Measurements from ENCODE around the gene USP49.
"Not testable (repeated sequence)": the region's sequence is repeated elsewhere in the genome, so short reads cannot be mapped to it uniquely, and the experiment has no call there.

Gene USP49

GRCh38 chr6:41895300-41896233, at the start of gene USP49:
Gene USP49 (minus strand): TSS chr6:41895375. CDS start chr6:41806983, 88,392 bp downstream.
- DNase-seq: peak; percentile 83 to 94 (median 90)

DNA sequence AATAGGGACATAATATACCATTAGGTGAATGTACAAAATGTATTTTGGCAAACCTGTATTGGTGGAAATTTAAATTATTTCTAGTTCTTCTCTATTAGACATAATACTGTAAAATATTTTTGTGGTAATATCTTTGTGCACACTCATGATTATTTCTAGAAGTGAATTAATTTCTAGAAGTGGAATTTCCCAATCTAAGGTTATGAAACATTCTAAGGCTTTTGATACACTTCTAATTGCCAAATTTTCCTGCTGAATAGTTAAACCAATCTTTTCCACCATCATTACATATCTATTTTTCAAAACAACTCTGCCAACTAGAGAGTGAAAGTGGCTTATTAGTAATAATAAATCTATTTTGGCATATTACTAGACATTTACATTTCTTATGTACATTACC, 48.3 kb upstream of the USP49 start:
- no peak for DNase-seq

- not testable (repeated sequence) for DNase-seq
Observed at GRCh38 chr6:41942882-41943281, 47.7 kb upstream of the USP49 start.

GRCh38 chr6:41942067-41942851, 47.1 kb upstream of the USP49 start:
- peak in 5 of 6 experiments; percentile 18 to 64 (median 50) for DNase-seq

GRCh38 chr6:41941280-41942066, 46.3 kb upstream of the USP49 start, which contains the start of gene CCND3:
Gene CCND3 (minus strand): TSS chr6:41941808. CDS start chr6:41941649, 159 bp downstream.
- DNase-seq: peak; percentile 59 to 81 (median 74)

DNA sequence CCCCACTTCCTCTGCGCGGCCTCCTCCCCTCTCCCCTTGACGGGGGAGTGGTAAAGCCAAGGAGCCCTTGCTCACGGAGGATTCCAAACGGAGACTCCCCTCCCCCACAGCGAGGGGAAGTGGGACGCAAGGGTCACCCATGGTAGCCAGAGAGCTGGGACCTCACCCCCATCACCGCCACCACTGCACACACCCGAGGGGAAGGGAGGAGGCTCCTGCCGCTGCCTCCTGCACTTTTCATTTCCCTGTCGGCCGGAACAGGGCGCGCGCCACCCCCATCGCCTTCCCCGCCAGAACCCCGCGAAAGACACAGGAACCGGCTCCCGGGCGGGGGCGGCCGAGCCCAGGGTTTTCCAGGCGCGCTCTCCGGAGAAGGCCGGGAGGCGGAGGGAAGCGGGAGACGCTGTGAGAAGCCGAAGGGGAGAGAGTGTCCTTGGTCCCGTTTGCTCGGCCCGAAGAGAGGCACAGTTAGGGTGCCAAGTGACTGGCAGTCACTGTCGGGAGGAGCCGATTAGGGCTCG, 45.6 kb upstream of the USP49 start:
- peak; percentile 11 to 68 (median 54) for DNase-seq

GRCh38 chr6:41939848-41940758, 44.9 kb upstream of the USP49 start:
- DNase-seq: peak in 1 of 6 experiments; percentile 11

- DNase-seq: peak in 2 of 6 experiments; percentile 19 to 31
Observed at GRCh38 chr6:41939176-41939847, 44.1 kb upstream of the USP49 start.

DNA sequence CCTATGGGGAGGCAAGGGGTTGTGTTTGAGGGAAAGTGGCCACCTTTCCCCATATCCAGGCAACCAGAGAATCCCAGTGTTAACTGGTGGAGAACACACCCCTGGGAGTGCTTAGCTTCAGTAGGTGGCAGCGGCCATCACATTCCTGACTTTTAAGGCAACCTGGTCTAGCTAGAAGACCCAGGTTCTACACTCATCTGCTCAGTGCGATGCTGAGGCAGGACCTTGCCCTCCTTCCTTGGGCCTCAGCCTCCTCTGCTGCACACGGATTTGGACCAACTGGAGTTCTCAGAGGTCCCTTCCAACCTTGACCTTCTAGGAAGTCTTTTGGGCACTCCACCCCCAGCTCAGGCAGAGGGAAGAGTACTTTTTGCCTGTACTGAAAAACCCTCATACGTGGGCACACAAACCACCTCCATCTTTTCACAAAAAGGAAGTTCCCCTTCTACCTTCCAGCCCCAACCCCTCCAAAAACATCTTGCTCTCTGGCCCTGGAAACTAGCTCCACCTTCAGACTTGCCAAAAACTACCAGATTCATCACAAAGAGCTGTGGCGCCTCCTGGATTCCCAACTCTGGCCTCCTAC, 43.5 kb upstream of the USP49 start:
- DNase-seq: peak in 1 of 6 experiments; percentile 35

- DNase-seq: peak; percentile 27 to 78 (median 59)
Observed at GRCh38 chr6:41937861-41938574, 42.8 kb upstream of the USP49 start.

- no peak for DNase-seq
Observed at GRCh38 chr6:41937472-41937860, 42.3 kb upstream of the USP49 start.

DNA sequence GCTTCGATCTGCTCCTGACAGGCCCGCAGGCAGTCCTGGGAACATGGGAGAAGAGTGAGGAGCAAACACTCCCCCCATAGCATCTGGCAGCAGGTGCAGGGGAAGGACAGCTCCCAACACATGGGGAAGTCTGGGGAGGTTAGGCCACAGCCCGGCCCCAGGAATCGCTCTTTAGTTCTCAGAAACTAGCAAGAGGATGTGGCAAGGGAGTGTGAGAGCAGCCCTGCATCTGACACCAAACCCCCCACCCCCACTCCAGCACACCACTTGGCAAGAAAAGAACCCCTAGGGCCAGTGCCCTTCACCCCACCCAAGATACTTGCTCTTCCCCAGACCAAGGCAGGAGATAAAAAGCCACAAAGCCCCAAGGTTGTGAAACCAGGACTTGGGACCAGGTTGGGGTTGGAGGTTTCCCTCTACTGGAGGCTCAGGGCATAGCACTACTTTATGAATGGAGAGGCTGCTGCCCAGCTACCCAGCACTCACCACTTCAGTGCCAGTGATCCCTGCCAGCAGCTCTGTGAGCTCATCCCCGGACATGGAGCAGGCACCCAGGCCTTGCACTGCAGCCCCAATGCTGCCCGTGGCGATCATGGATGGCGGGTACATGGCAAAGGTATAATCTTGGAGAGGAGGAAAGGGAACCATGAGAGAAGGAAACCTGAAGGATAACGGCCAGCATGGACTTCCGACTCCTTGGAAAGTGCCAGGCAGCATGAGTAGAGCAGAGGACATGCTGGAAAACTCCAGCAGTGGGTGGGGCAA, 41.1 kb upstream of the USP49 start:
- peak; percentile 13 to 63 (median 48) for DNase-seq

DNA sequence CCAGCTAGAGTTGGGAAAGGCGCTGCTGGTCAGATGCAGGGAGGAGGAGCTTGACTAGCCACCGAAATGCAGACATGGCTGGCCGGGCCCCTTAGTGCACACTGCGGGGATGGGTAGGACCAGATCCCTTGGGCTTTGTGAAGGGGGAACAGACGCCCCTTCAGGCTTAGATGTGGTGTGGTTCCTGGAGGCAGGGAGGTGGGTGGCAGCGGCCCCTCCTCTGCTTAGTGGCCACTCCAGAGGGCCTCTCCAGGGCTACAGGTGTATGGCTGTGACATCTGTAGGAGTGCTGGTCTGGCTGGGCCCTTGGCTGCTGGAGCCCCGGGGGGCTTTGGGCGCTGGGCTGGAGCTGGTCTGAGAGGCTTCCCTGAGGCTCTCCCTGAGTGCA, 40.5 kb upstream of the USP49 start:
- no peak for DNase-seq

DNA sequence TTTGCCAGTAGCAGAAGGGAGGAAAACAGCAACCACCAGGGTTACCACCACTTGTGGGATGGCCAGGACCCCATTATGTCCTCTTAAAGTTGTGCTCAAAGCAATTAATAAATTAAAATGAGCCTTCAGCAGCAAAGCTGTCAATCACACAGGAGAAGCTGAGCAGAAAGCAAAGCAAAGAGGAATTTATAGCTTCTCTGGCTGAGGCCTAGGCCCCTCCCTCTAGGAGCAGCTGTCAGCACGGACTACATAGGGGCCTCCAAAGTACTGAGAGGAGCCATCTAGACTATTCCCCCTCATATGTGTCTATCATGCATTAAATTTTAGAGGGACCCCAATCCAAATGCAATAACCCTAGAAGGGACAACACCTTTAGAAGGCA, 40.0 kb upstream of the USP49 start:
- DNase-seq: no peak

DNA sequence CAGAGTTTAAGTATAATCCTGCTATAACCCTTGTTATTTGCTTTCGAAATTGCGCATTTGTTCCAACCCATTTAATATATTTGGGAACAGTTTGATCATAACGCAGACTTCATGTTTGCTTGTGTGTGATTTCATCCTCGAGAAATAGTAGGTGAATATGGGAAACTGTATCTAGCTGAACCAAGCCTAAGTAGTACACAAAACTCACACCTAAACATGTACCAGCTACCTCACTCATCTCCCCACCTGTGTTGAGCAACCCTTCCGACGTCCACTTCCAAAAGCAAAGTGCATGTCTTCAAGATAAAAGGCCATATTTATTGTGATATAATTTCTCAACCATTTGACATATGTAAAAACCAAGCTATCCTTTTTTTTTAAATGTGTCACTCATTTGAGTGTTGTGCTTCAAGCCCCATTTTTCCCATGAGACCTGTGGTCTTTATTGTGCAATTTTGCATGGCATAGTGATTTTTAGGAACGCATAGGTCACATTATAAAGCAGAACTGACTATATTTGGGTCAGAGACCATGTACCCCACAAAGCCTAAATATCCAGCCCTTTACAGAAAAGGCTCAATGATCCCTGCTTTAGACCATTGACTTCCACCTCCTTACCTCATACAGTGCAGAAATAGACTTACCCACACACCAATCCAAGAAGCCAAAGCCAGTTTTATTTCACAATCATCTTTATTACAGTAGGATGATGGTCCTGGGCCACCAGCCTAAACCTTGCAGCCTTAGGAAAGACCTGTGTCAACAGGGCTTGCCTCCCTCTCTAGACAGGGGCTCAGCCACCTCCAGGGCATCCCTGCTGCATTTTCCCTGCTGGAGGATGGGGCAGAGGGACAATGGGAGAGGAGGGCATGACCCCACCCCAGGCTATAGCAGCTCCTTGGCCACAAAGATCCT, 39.4 kb upstream of the USP49 start:
- no peak for DNase-seq

- DNase-seq: no peak
Observed at GRCh38 chr6:41932378-41932777, 37.2 kb upstream of the USP49 start.

- DNase-seq: no peak
Observed at GRCh38 chr6:41931792-41932191, 36.6 kb upstream of the USP49 start.

- DNase-seq: no peak
Observed at GRCh38 chr6:41929924-41930323, 34.7 kb upstream of the USP49 start.

Measured in stimulated activated naive CD4-positive, alpha-beta T cell (primary cell).